Uterus (tissue), 4 donors: ENCODE results near the gene MAP4K5. TPM values are rescaled to one million over a fixed set of nuclear protein-coding genes. Genes with fewer than 3 reads are reported as not detected.

ENCODE experiments used
- DNase-seq, 2 donors: peaks; one replicate each; pipeline ENCODE4 v3.0.0-alpha.2; 2019 to 2020
- H3K27ac ChIP-seq, 2 donors: fragments of 200-600 bp; sonication (generic); 1 replicate in 1 of 2; 2 replicates in 1 of 2; pipeline ENCODE4 v1.5.1; 2016 to 2018
- H3K27me3 ChIP-seq, 2 donors: fragments of 200-600 bp; sonication (generic); one replicate each; pipeline ENCODE4 v1.5.1; 2018 to 2019; ENCODE audit warnings: control low read depth in 1 of 2
- H3K36me3 ChIP-seq, 2 donors: fragments of 200-600 bp; sonication (generic); one replicate each; pipeline ENCODE4 v1.5.1; 2019; ENCODE audit warnings: control low read depth in 1 of 2
- H3K4me1 ChIP-seq, 2 donors: fragments of 200-600 bp; sonication (generic); one replicate each; pipeline ENCODE4 v1.5.1; 2018 to 2019; ENCODE audit warnings: control low read depth in 1 of 2
- H3K4me3 ChIP-seq, 2 donors: fragments of 200-600 bp; sonication (generic); 1 replicate in 1 of 2; 2 replicates in 1 of 2; pipeline ENCODE4 v1.5.1; 2018 to 2019; ENCODE audit warnings: mild to moderate bottlenecking in 1 of 2
- H3K9me3 ChIP-seq, 2 donors: fragments of 200-600 bp; sonication (generic); one replicate each; pipeline ENCODE4 v1.5.1; 2019; ENCODE audit warnings: control low read depth in 1 of 2
- POLR2A ChIP-seq, 2 donors: fragments of 450-650 bp; IDR thresholded peaks; one replicate each; pipeline ENCODE4 v1.6.1; 2016; ENCODE audit warnings: antibody characterized with exemption in 2 of 2, mild to moderate bottlenecking in 1 of 2, moderate library complexity in 1 of 2
- intact Hi-C: fragments of 100-400 bp; cut with DNase I; formaldehyde crosslinking; loops from one replicate; pipeline ENCODE4 v1.15.1; 2023; ENCODE audit warnings: low total_unique reads
- small RNA-seq: library from RNA; depleted of rRNA; stranded (forward); fragments of <200 nt; gene quantifications from one replicate; pipeline ENCODE3, GENCODE V24; 2016
- total RNA-seq, 4 donors: library from RNA; depleted of rRNA in 3 of 4; stranded (reverse); fragments of >200 nt in 3 of 4; gene quantifications; one replicate each; pipeline versions ENCODE4 v1.1.0 to v1.2.4, GENCODE V29; 2014 to 2023
- TF ChIP-seq, protein P1 (sequence below), 4 experiments: fragments of 200-600 bp in 2 of 4; fragments of 450-650 bp in 2 of 4; sonication (generic) in 2 of 4; IDR thresholded peaks; one replicate each; pipeline ENCODE4 v1.5.1; 2016 to 2019; ENCODE audit warnings: antibody characterized with exemption in 4 of 4, mild to moderate bottlenecking in 2 of 4, moderate library complexity in 1 of 4
- donor health status: DM: yes; HTN: yes; CAD: no.

The MAP4K5 gene
- total RNA-seq, 4 donors from 2014 or later = 44.6 to 179 (median 97.8) TPM

DNA sequence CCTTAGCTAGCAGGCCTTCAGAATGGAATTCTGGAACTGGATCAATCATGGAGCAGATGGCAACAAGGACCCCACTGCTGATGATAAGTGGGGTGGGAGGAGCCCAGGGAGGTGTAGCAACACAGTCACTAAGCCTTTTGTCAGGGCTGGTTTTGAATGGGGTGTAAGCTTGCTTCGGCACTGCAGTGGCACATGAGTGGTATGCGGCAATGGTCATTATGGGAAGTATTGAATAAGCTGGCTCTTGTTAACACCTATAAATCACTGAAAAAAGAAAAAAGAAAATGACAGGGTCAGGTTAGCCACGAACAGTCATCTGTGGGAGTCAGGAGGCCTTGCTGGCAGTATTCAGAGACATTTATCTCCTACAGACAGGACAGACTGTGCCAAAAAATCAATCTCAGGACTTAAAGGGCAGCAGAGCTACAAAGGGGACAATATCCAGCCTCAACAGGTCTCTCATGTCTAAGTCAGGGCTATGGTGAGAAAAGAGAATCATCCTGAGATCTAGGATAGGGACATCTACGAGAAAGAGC, 154.8 kb downstream of the MAP4K5 start:
- no peak overlapping the region for H3K4me3 ChIP-seq
- intact Hi-C loops = no loop called here

DNA sequence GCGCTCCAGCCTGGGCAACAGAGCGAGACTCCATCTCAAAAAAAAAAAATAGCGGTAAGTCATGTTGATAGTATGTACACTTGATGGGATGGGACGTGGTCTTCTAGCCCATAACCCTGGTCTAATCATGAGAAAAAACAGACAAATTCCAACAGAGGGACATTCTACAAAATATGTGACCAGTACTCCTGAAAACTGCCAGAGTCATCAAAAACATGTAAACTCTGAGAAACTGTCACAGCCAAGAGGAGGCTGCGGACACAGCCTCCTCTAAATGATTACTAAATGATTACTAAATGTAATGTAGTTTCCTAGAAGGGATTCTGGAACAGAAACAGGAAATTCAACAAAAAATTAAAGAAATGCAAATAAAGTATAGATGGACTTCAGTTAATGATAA, 156.6 kb downstream of the MAP4K5 start:
- Histone ChIP-seq H3K36me3 (no peaks in the 10 kb centered on the region), H3K4me1 (no peaks in the 10 kb centered on the region), H3K27me3 (no peaks in the 10 kb centered on the region), H3K27ac (no peak overlapping the region), H3K9me3 (no peaks in the 10 kb centered on the region), H3K4me3 (no peak overlapping the region)
- intact Hi-C loops = no loop called here
- no peak for DNase-seq
- TF ChIP-seq POLR2A (IDR thresholded peaks at IDR 0.05) = no peak
- TF ChIP-seq, protein P1, sequence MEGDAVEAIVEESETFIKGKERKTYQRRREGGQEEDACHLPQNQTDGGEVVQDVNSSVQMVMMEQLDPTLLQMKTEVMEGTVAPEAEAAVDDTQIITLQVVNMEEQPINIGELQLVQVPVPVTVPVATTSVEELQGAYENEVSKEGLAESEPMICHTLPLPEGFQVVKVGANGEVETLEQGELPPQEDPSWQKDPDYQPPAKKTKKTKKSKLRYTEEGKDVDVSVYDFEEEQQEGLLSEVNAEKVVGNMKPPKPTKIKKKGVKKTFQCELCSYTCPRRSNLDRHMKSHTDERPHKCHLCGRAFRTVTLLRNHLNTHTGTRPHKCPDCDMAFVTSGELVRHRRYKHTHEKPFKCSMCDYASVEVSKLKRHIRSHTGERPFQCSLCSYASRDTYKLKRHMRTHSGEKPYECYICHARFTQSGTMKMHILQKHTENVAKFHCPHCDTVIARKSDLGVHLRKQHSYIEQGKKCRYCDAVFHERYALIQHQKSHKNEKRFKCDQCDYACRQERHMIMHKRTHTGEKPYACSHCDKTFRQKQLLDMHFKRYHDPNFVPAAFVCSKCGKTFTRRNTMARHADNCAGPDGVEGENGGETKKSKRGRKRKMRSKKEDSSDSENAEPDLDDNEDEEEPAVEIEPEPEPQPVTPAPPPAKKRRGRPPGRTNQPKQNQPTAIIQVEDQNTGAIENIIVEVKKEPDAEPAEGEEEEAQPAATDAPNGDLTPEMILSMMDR (IDR thresholded peaks at IDR 0.05) = no peak

More for the DNA sequence above, 154.8 kb downstream of the MAP4K5 start:
- Histone ChIP-seq H3K27me3 (no peaks in the 10 kb centered on the region), H3K27ac (peak overlapping the region; percentile 26 to 39), H3K4me1 (no peaks in the 10 kb centered on the region), H3K36me3 (no peaks in the 10 kb centered on the region), H3K9me3 (no peaks in the 10 kb centered on the region)
- DNase-seq = no peak
- TF ChIP-seq, protein P1 (IDR thresholded peaks at IDR 0.05) = no peak
- no peak for TF ChIP-seq POLR2A (IDR thresholded peaks at IDR 0.05)

DNA sequence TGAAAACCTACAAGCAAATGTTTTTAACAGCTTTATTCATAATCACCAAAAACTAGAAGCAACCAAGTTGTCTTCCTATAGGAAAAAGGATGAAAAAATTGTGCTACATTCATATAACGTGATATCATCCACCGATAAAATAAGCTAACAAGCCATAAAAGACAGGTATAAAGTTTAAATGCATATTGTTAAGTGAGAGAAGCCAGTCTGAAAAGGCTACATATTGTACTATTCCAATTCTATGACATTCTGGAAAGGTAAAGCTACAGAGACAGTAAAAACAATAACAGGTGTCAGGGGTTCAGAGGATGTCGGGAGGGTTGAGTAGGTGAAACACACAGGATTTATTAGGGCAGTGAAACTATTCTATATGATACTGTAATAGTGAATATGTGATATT, 158.4 kb downstream of the MAP4K5 start:
- H3K27me3 ChIP-seq = no peaks in the 10 kb centered on the region
- no peaks in the 10 kb centered on the region for H3K4me1 ChIP-seq
- H3K36me3 ChIP-seq = no peaks in the 10 kb centered on the region
- H3K9me3 ChIP-seq = no peaks in the 10 kb centered on the region
- no peak overlapping the region for H3K27ac ChIP-seq
- TF ChIP-seq, protein P1 (IDR thresholded peaks at IDR 0.05) = no peak
- TF ChIP-seq POLR2A (IDR thresholded peaks at IDR 0.05) = no peak
- DNase-seq = no peak
- intact Hi-C loops = no loop called here
- H3K4me3 ChIP-seq = no peak overlapping the region

DNA sequence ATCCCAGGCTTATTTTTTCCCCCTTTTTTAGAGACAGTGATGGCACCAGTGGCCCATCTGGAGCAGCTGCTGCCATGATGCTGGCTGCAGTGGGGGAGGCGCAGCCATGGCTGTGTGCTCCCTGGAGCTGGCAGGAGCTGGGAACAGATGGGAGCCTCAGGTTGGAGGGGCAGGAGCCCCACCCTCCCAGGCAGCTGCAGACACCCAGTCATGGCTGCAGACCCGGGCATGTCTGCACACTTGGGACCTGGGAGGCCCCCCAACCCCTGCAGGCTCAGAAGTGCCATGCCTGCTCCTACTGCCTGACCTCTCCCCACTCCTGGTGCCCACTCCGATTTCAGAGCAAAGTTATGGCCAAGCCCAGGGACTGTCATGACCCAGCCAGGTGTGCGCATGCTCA, 160.8 kb downstream of the MAP4K5 start:
- intact Hi-C loops = no loop called here
- TF ChIP-seq, protein P1 (IDR thresholded peaks at IDR 0.05) = no peak
- TF ChIP-seq POLR2A (IDR thresholded peaks at IDR 0.05) = no peak
- no peaks in the 10 kb centered on the region for H3K9me3 ChIP-seq

More for the DNA sequence above, 160.8 kb downstream of the MAP4K5 start:
- Histone ChIP-seq H3K27me3 (no peaks in the 10 kb centered on the region), H3K27ac (no peak overlapping the region), H3K4me3 (no peak overlapping the region), H3K36me3 (no peaks in the 10 kb centered on the region), H3K4me1 (no peaks in the 10 kb centered on the region)
- DNase-seq = no peak

Small RNA genes lying within 50 kb of the gene (small RNA-seq; reads per million reads assigned to genes)
- gene RF00019 (not detected), gene SNRPGP1 (not detected)

Other genes with a start within 250 kb of the MAP4K5 start
- 1 to 10 TPM in 3 of 4 donors, under 1 TPM in 1; 0.29 to 7.9 (median 2.5) TPM for gene L2HGDH, start 220.3 kb downstream of the MAP4K5 start, total RNA-seq
- gene DMAC2L, start 220.2 kb downstream of the MAP4K5 start, total RNA-seq = 10 to 100 TPM; 13.1 to 48.4 (median 20.4) TPM
- gene CDKL1, start 135.7 kb downstream of the MAP4K5 start, total RNA-seq = 10 to 100 TPM in 3 of 4 donors, 1 to 10 TPM in 1; 6.8 to 38.1 (median 20.1) TPM
- 10 to 100 TPM in 3 of 4 donors, 1 to 10 TPM in 1; 1.5 to 24.3 (median 13.0) TPM for gene ATL1, start 27.6 kb upstream of the MAP4K5 start, total RNA-seq
- 10 to 100 TPM; 18.2 to 42.9 (median 35.8) TPM for gene SAV1, start 135.7 kb upstream of the MAP4K5 start, total RNA-seq